Measurements from ENCODE around the gene MAGEA4.

DNA sequence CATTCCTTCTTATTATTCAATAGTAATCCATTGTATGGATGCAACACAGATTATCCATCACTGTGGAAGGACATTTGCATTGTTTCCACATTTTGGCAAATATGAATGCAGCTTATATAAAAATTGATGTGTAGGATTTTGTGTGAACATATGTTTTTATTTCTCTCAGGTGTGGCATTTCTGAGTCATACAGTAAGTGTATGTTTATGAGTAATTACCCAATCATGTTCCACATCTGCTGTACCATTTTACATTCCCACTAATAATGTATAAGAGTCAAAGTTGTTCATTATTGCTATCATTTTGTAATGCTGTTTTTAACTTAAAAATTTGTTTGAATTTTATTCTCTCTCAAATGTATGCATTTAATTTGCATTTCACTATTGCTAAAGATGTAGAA, 25.5 kb downstream of the MAGEA4 start:
- TF ChIP-seq, protein P1, sequence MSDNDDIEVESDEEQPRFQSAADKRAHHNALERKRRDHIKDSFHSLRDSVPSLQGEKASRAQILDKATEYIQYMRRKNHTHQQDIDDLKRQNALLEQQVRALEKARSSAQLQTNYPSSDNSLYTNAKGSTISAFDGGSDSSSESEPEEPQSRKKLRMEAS (IDR thresholded peaks at IDR 0.05; ENCODE audit: low read depth, low read length) = no peak
- no peak for TF ChIP-seq CTCF (IDR thresholded peaks at IDR 0.05; ENCODE audit: low read depth, low read length)

Data from NB4 (cell line).